Stimulated activated naive CD4-positive, alpha-beta T cell (primary cell): ENCODE results near the gene MRPL1.
"Not testable (repeated sequence)": the region's sequence is repeated elsewhere in the genome, so short reads cannot be mapped to it uniquely, and the experiment has no call there.

Experiments
- DNase-seq, 6 experiments: peaks; one replicate each; lab custom pipeline; 2025; lab: John Stamatoyannopoulos, UW

The MRPL1 gene

DNA sequence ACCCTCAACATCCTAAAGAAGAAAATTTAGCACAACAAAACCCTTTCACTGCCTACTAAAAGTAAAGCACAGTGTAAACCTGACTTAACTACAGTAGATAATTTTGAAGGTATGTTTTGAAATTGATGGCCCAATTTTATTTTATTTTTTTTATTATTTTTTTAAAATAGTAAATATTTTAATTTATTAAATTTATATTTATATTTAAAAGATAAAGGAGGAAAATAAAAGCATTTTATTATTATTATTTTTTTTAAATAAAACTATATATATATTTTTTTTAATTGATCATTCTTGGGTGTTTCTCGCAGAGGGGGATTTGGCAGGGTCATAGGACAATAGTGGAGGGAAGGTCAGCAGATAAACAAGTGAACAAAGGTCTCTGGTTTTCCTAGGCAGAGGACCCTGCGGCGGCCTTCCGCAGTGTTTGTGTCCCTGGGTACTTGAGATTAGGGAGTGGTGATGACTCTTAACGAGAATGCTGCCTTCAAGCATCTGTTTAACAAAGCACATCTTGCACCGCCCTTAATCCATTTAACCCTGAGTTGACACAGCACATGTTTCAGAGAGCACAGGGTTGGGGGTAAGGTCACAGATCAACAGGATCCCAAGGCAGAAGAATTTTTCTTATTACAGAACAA lies 120.4 kb downstream of the MRPL1 start:
- DNase-seq = not testable (repeated sequence)

DNA sequence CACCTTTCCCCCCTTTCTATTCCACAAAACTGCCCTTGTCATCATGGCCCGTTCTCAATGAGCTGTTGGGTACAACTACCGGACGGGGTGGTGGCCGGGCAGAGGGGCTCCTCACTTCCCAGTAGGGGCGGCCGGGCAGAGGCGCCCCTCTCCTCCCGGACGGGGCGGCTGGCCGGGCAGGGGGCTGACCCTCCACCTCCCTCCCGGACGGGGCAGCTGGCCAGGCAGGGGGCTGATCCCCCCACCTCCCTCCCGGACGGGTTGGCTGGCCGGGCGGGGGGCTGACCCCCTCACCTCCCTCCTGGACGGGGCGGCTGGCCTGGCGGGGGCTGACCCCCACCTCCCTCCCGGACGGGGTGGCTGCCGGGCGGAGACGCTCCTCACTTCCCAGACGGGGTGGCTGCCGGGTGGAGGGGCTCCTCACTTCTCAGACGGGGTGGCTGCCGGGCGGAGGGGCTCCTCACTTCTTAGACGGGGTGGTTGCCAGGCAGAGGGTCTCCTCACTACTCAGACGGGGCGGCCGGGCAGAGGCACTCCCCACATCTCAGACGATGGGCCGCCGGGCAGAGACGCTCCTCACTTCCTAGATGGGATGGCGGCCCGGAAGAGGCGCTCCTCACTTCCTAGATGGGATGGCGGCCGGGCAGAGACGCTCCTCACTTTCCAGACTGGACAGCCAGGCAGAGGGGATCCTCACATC lies 121.1 kb downstream of the MRPL1 start:
- not testable (repeated sequence) for DNase-seq

DNA sequence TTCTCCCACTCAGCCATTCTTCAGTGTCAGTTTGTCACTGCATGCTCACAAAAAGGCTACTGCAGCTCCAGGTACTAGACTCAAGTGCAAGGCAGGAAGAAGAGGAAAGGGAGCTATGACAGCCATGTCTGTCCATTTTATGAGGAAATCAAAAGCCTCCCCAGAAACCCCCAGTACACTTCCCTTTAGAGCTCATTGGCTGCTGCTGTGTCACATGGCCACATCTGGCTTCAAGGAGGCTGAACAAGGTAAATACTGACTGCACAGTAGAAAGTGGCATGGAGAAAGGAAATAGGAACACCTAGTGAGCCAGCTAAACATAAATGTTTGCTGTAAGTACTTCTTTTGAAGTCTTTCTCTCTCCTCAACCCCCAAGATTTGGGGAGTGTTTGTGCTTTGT lies 127.3 kb downstream of the MRPL1 start:
- no peak for DNase-seq

DNA sequence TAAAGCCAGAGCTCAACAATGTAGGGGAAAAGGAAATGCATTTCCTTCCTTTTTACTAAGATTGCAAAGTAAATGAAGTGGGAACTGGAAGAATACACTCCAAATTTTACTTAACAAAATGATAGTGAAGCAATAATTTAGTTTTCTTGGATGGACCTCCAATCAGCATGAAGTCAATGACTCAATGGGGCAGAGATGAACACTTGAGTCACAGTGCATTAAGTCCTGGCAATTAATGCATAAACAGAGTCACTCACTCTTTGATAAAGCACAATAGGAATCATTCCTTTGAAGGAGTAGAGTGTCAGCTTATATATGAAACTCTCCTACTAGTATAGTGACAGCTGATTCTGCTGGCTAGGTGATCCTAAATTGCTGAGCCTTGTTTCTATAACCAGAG lies 127.8 kb downstream of the MRPL1 start:
- DNase-seq = no peak

DNA sequence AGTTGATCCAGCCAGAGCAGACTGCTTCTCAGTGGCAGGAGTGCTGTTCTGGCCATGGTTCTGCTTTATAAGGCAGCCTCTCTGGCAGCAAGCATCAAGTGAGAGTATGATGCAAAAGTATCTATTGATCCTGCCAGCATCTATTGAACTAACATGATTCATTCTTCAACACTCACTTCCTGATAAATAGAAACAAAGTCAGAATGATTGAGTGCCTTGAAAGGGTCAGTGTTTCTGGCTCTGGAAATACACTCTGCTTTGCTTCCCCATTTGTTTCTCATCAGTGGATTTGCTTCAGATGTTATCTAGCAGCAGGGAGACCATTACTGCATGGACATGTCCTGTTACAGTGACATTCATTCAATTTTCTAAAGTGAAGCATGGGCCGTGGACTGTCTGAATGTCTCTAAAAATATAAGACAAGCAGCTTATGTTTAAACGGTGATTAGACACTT lies 128.3 kb downstream of the MRPL1 start:
- no peak for DNase-seq

DNA sequence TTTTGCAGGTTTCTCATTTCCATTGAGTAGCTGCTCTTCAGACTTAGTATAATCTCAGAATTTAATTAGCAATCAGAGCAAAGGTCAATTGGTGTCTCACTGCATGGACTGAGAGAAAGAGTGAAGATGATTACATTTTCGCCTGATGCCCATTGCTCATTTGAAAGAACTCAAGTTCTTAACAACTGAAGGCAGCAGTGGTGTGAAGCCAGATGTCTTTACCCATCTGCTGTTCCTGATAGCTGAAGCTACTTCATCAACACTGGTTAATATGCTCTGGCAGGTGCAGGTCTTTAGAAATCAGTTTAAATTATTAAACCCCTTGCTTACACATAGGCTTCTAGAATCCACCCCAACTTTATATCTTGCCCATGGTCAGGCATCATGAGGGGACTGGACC lies 130.0 kb downstream of the MRPL1 start:
- DNase-seq = no peak

DNA sequence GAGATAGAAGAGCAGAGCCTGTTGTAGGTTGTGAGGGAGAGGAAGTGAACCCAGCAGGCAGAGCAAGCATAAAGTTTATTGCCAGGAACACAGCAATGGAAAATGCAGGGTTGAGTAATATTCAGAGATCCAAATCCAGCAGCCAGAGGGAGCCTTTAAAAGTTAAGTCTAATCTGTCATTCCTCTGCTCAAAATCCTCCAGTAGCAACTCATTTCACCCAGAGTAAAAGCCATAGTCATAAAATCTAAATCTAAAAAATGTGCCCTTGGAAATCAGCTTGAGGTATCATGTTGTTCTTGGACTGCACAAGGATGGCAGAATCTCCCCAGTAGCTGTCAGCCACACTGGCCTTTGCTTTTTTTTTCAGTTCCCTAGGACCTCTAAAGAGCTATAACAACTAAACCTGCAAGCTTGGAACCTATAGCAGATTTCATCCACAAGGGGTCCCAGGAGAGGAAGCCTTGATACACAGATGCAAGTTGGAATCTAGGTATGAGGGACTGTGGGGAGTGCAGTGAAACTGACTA lies 131.6 kb downstream of the MRPL1 start:
- DNase-seq = no peak

DNA sequence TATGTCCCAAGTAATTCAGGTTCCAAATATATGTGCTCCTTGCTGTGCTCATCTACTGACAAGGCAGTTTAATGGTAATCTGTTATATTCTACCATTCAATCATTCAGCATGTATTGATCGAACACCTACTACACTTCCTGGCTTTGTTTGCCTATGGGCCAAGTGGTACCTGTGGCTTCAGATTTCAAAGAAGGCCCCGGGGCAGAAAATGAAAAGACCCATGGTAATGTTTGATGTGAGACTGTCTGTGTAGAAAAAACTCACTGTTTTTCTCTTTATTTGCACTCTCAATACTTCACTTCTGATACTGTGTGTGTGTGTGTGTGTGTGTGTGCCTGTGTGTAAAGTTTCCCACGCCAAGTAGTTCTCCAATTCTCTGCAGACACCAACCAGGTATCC lies 133.4 kb downstream of the MRPL1 start:
- no peak for DNase-seq

DNA sequence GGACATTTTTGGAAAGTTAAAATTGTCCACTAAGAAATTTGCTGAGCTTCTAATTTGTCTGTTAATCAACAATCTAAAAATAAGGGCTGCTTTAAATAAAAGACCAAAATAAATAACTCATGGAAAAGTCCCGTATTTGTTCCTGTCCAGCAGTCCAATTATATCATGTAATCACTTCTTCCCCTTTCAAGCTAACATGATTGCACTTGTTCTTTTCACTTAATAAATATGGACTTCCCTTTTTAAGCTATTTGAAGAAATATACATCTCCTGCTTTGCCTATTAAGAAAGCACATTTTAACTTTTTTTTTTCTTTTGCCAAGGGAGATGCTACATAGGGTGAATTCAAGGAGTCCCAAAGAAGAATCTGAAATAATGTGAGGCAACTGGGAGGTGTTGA lies 138.9 kb downstream of the MRPL1 start:
- no peak for DNase-seq

DNA sequence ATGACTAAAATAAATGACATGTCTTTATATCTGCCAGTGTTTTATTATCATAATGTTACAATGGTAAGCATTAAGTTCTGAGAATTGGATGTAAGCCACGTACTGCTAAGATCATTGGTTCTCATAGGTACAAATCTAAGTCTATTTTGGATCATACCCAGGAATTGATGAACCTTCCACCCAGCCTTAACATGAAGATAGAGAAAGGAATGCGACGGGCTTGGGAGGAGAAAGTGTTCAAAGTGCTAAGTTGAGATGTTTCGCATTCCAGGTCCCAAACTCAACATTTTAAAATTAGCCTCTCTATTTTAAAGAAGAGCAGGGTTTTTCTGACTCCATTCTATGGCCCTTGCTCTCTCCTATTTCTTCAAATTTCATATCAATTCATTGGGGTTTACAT lies 139.6 kb downstream of the MRPL1 start:
- no peak for DNase-seq
